Endothelial cell of umbilical vein (primary cell): ENCODE measurements around the gene VPS16. TPM values are rescaled to one million over a fixed set of nuclear protein-coding genes. Genes with fewer than 3 reads are reported as not detected.

ENCODE experiments used
- BruUV-seq: library from RNA; stranded (reverse); fragments of 400-500 nt; replicated peaks from 2 replicates; lab custom pipeline; 2021; lab: Mats Ljungman, UMichigan
- CTCF ChIA-PET: fragments of 300-600, 350-600 bp; sonication (Branson Sonifier 250); formaldehyde crosslinking; loops from one replicate; lab custom pipeline; 2021; ENCODE audit warnings: antibody characterized with exemption, inconsistent platforms; lab: Charles Lee
- POLR2A ChIA-PET: fragments of 300-600, 350-600 bp; sonication (Branson Sonifier 250); formaldehyde crosslinking; loops from one replicate; lab custom pipeline; 2021; ENCODE audit warnings: antibody characterized with exemption, inconsistent platforms; lab: Charles Lee
- DNase-seq: peaks from one replicate; pipeline ENCODE4 v3.0.0-alpha.2; 2011; ENCODE audit warnings: low read depth, low spot score
- FAIRE-seq: peaks from 2 replicates; lab custom pipeline; 2011; peaks lifted over from hg19 to GRCh38; lab: Jason Lieb, UNC
- H2AFZ ChIP-seq: 2 replicates; pipeline ENCODE4 v1.6.0; 2012; ENCODE audit warnings: low read depth, low read length, control low read depth, inconsistent platforms
- H3K27ac ChIP-seq: 2 replicates; pipeline ENCODE4 v1.5.1; 2011; ENCODE audit warnings: low read depth, mild to moderate bottlenecking, control low read depth, low read length, moderate library complexity; ENCODE audit not compliant: insufficient read depth
- H3K27me3 ChIP-seq, 2 experiments: 2 replicates each; pipeline versions ENCODE4 v1.6.0 to v1.6.1; 2011; ENCODE audit warnings: low read length in 2 of 2, mixed read lengths in 1 of 2; ENCODE audit not compliant: control insufficient read depth in 2 of 2, insufficient read depth in 2 of 2
- H3K36me3 ChIP-seq, 2 experiments: 2 replicates in 1 of 2; 3 replicates in 1 of 2; pipeline ENCODE4 v1.5.1; 2011; ENCODE audit warnings: low read length in 2 of 2, mild to moderate bottlenecking in 1 of 2, moderate library complexity in 1 of 2; ENCODE audit not compliant: control insufficient read depth in 2 of 2, insufficient read depth in 2 of 2; ENCODE audit errors: extremely low read depth in 1 of 2
- H3K4me1 ChIP-seq: 3 replicates; pipeline ENCODE4 v1.5.1; 2011; ENCODE audit warnings: mild to moderate bottlenecking, low read length; ENCODE audit not compliant: control insufficient read depth, insufficient read depth; ENCODE audit errors: extremely low read depth
- H3K4me2 ChIP-seq: 2 replicates; pipeline ENCODE4 v1.6.1; 2011; ENCODE audit warnings: low read length, control low read depth, mixed read lengths; ENCODE audit not compliant: insufficient read depth
- H3K4me3 ChIP-seq, 3 experiments: fragments of 200-600 bp in 1 of 3; sonication (generic), shearing (Covaris generic) in 1 of 3; replicated peaks in 1 of 3; 2 replicates each; pipeline ENCODE4 v1.5.1; 2011 to 2016; ENCODE audit warnings: control low read depth in 3 of 3, low read length in 3 of 3, mild to moderate bottlenecking in 2 of 3, inconsistent platforms in 1 of 3, low read depth in 1 of 3, moderate library complexity in 1 of 3; ENCODE audit not compliant: insufficient read depth in 1 of 3
- H3K79me2 ChIP-seq: 2 replicates; pipeline ENCODE4 v1.6.0; 2012; ENCODE audit warnings: low read length, inconsistent platforms; ENCODE audit not compliant: control insufficient read depth, insufficient read depth
- H3K9ac ChIP-seq: replicated peaks from 2 replicates; pipeline ENCODE3; 2011; ENCODE audit warnings: low read length, control low read depth; ENCODE audit not compliant: insufficient read depth; ENCODE audit errors: extremely low read depth
- H3K9me1 ChIP-seq: replicated peaks from 3 replicates; pipeline ENCODE4 v1.6.0; 2011; ENCODE audit warnings: mild to moderate bottlenecking, low read length; ENCODE audit not compliant: control insufficient read depth, insufficient read depth; ENCODE audit errors: extremely low read depth
- H3K9me3 ChIP-seq: replicated peaks from 2 replicates; pipeline ENCODE4 v1.5.1; 2012; ENCODE audit warnings: low read length, inconsistent platforms; ENCODE audit not compliant: control insufficient read depth, insufficient read depth
- H4K20me1 ChIP-seq: replicated peaks from 2 replicates; pipeline ENCODE3; 2011; ENCODE audit warnings: mild to moderate bottlenecking, low read length; ENCODE audit not compliant: control insufficient read depth, insufficient read depth; ENCODE audit errors: extremely low read depth
- CTCF ChIP-seq, 2 donors: IDR thresholded peaks; 1 replicate in 1 of 2; 2 replicates in 1 of 2; pipeline ENCODE4 v1.5.1; 2011; ENCODE audit warnings: low read length in 2 of 2, mild to moderate bottlenecking in 2 of 2, moderate library complexity in 2 of 2, control low read depth in 1 of 2, inconsistent platforms in 1 of 2, low read depth in 1 of 2; ENCODE audit not compliant: insufficient read depth in 1 of 2; ENCODE audit errors: extremely low read depth in 1 of 2
- EZH2 ChIP-seq: IDR thresholded peaks from 2 replicates; pipeline ENCODE4 v1.6.1; 2012; ENCODE audit warnings: borderline replicate concordance, low read depth, mild to moderate bottlenecking, moderate library complexity, low read length, inconsistent platforms; ENCODE audit not compliant: severe bottlenecking
- FOS ChIP-seq: IDR thresholded peaks from 2 replicates; pipeline ENCODE4 v1.6.1; 2011; ENCODE audit warnings: mild to moderate bottlenecking, low read length, moderate library complexity, borderline replicate concordance; ENCODE audit not compliant: insufficient read depth
- GATA2 ChIP-seq: IDR thresholded peaks from 2 replicates; pipeline ENCODE4 v1.7.0; 2011; ENCODE audit warnings: low read depth, mild to moderate bottlenecking, moderate library complexity, mixed read lengths, low read length; ENCODE audit not compliant: insufficient read length, insufficient read depth
- JUN ChIP-seq: IDR thresholded peaks from 2 replicates; pipeline ENCODE4 v1.6.1; 2011; ENCODE audit warnings: borderline replicate concordance, low read depth; ENCODE audit not compliant: insufficient read length, insufficient read depth
- MAX ChIP-seq: IDR thresholded peaks from 2 replicates; pipeline ENCODE4 v1.6.1; 2011; ENCODE audit not compliant: insufficient read depth, insufficient read length
- MYC ChIP-seq: IDR thresholded peaks from one replicate; pipeline ENCODE4 v1.6.1; 2011; ENCODE audit warnings: mild to moderate bottlenecking, low read depth, low read length
- POLR2A ChIP-seq: IDR thresholded peaks from 2 replicates; pipeline ENCODE4 v1.6.1; 2012; ENCODE audit warnings: low read depth, mild to moderate bottlenecking, control low read depth, low read length
- POLR2AphosphoS5 ChIP-seq: IDR thresholded peaks from 2 replicates; pipeline ENCODE4 v1.6.1; 2012; ENCODE audit warnings: low read depth, mild to moderate bottlenecking, control low read depth, low read length, moderate library complexity; ENCODE audit not compliant: insufficient read depth
- dilution Hi-C: fragments of 300-500 bp; cut with MboI; formaldehyde crosslinking; loops from one replicate; pipeline ENCODE4 v1.15.0; 2019; ENCODE audit warnings: low sequenced_read_pairs; ENCODE audit not compliant: extremely low pct_ligation_motif_present
- intact Hi-C: fragments of 100-400 bp; cut with micrococcal nuclease; formaldehyde crosslinking; loops from one replicate; pipeline ENCODE4 v1.10.0; 2022
- polyA plus RNA-seq, 4 experiments: library from polyadenylated mRNA; depleted of rRNA in 3 of 4; stranded (reverse) in 3 of 4; unstranded in 1 of 4; fragments of >200 nt; gene quantifications; 2 replicates each; pipeline versions ENCODE4 v1.2.1 to v1.2.3, GENCODE V29; 2011 to 2012; ENCODE audit warnings: missing spikeins in 1 of 4
- total RNA-seq: library from RNA; stranded (reverse); gene quantifications from 2 replicates; pipeline ENCODE4 v1.2.3, GENCODE V29; 2021

VPS16 gene
- total and polyA plus RNA-seq, 2 donors (not counting 3 experiments of a cell fraction or from before 2014, with no cell fraction given): 37.6 to 42.3 TPM

DNA sequence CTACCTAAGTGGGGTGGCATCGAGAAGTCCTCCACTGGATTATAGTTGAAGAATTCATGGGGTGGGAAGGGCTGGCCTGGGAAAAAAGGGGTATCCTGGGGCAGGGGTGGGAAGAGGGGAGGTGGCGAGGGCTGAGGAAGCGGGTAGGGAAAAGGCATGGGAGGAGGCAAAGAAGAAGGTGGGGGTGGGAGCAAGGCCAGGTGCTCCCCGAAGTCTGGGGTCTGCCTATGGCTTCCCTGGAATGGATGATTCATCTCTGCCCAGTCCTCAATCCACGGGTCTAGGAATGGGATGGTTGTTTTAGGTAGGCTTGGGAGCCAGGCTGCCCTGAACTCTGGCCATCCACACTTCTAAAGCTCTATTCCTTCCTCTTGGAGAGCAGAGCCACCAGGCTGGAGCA lies 4.5 kb upstream of the VPS16 start:
- no TSS peak for BruUV-seq
- no peak for FAIRE-seq
- no peak overlapping the region for H3K4me2 ChIP-seq
- no peak overlapping the region for H3K9ac ChIP-seq
- no peak overlapping the region for H2AFZ ChIP-seq
- H3K79me2 ChIP-seq: no peaks in the 10 kb centered on the region
- intact Hi-C loops: no loop called here
- dilution Hi-C loops: no loop called here
- peaks cover 6% of the 10 kb centered on the region for H3K4me1 ChIP-seq
- H3K36me3 ChIP-seq: peaks cover 0 to 2% of the 10 kb centered on the region in 2 experiments
- H3K9me1 ChIP-seq: no peaks in the 10 kb centered on the region
- H3K4me3 ChIP-seq: no peak overlapping the region
- no peaks in the 10 kb centered on the region for H3K27me3 ChIP-seq
- no peak for TF ChIP-seq JUN
- no peak for TF ChIP-seq EZH2
- no peak for TF ChIP-seq MAX
- TF ChIP-seq GATA2: no peak
- no peak for TF ChIP-seq FOS
- TF ChIP-seq POLR2A: no peak
- no peak for TF ChIP-seq MYC
- TF ChIP-seq CTCF (IDR thresholded peaks at IDR 0.05; ENCODE audit: extremely low read depth in 1 of 2, insufficient read depth in 1 of 2, low read depth in 1 of 2, low read length in 2 of 2): no peak
- TF ChIP-seq POLR2AphosphoS5: no peak
- no peak for DNase-seq
- H3K9me3 ChIP-seq: no peaks in the 10 kb centered on the region
- H3K27ac ChIP-seq: no peak overlapping the region
- ChIA-PET CTCF (no interaction called here), POLR2A (no interaction called here)
- no peaks in the 10 kb centered on the region for H4K20me1 ChIP-seq
